Psoas muscle (tissue), 8 donors: ENCODE data around the gene SMARCD3. TPM values are rescaled to one million over a fixed set of nuclear protein-coding genes. Genes with fewer than 3 reads are reported as not detected.

ENCODE experiments used
- ATAC-seq, 4 donors: fragments of 200-7000 bp; cut with Tn5 transposase; one replicate each; pipeline ENCODE4 v1.9.1; 2020; ENCODE audit warnings: moderate library complexity in 3 of 4, mild to moderate bottlenecking in 2 of 4
- DNase-seq, 2 donors: peaks; one replicate each; pipeline ENCODE4 v3.0.0-alpha.2; 2020
- H3K27ac ChIP-seq: fragments of 200-600 bp; one replicate; pipeline ENCODE4 v1.8.0; 2022
- H3K27me3 ChIP-seq, 3 donors: fragments of 200-600 bp in 1 of 3; one replicate each; pipeline versions ENCODE4 v1.6.1 to v1.8.0; 2013 to 2022; ENCODE audit warnings: low read length in 2 of 3, mild to moderate bottlenecking in 2 of 3, moderate library complexity in 1 of 3; ENCODE audit not compliant: insufficient read depth in 3 of 3
- H3K36me3 ChIP-seq, 2 donors: fragments of 200-600 bp in 1 of 2; one replicate each; pipeline versions ENCODE4 v1.6.1 to v1.8.0; 2013 to 2022; ENCODE audit warnings: low read depth in 1 of 2, mild to moderate bottlenecking in 1 of 2, moderate library complexity in 1 of 2; ENCODE audit not compliant: insufficient read depth in 1 of 2
- H3K4me1 ChIP-seq: fragments of 200-600 bp; one replicate; pipeline ENCODE4 v1.8.0; 2022
- H3K4me3 ChIP-seq: fragments of 200-600 bp; one replicate; pipeline ENCODE4 v1.8.0; 2022; ENCODE audit warnings: mild to moderate bottlenecking
- H3K9me3 ChIP-seq: fragments of 200-600 bp; one replicate; pipeline ENCODE4 v1.8.0; 2022
- CTCF ChIP-seq: fragments of 200-600 bp; IDR thresholded peaks from one replicate; pipeline ENCODE4 v1.8.0; 2022; ENCODE audit warnings: antibody characterized with exemption
- WGBS, 3 donors: extraction: QIAGEN DNeasy Blood & Tissue Kit; methylation state at CpG; one replicate each; pipeline versions ENCODE4 v1.1.6 to v1.1.7; 2013; 5-methylcytosine and 5-hydroxymethylcytosine counted together
- intact Hi-C, 2 donors: fragments of 100-400 bp; cut with DNase I; formaldehyde crosslinking; loops; one replicate each; pipeline versions ENCODE4 v1.11.0 to v1.14.2; 2022
- long read RNA-seq, 2 donors: library from polyadenylated mRNA; unstranded; transcript quantifications; one replicate each; pipeline ENCODE4 v2.0.0, GENCODE V29; 2021
- polyA plus RNA-seq, 3 donors: library from polyadenylated mRNA; stranded (reverse); fragments of 200-250 nt; gene quantifications; one replicate each; pipeline ENCODE4 v1.2.3, GENCODE V29; 2013
- total RNA-seq, 4 donors: library from RNA; stranded (reverse); fragmentation: NEBNext Ultra II Directional in 2 of 4; extraction: Animal tissue kit (Norgen Biotek cat#: 25700) in 2 of 4; gene quantifications; one replicate each; pipeline versions ENCODE4 v1.2.1 to v1.2.4, GENCODE V29; 2021 to 2023
- donor health status: healthy with polysubstance abuse.
- donor health status: DM: no; HTN: no; CAD: no; lungs with moderate emphysema.
- donor health status: Bipolar disorder and iron deficiency.
- donor health status: healthy.
- donor health status: DM: yes; HTN: yes; CAD: no.
- donor health status: DM: no; HTN: no; CAD: no.
- donor health status: DM: no; HTN: no; CAD: no.
- donor health status: DM: yes; HTN: yes; CAD: no.

Gene SMARCD3
- 100 to 1,000 TPM in 3 of 4 donors, 10 to 100 TPM in 1; 92.5 to 138 (median 108) TPM for total RNA-seq
- 10 to 100 TPM; 38.3 to 75.8 (median 58.5) TPM for polyA plus RNA-seq
- long read RNA-seq, donor 1, transcript SMARCD3-201 (13 exons, 1,993 nt) = major isoform, 68 of 97 reads
- long read RNA-seq, donor 1, partial matches to known transcripts = 9 of 97 reads
- long read RNA-seq, donor 1, other reads (novel, unspliced or antisense) = 16 of 97 reads
- long read RNA-seq, donor 2, transcript SMARCD3-201 (13 exons, 1,993 nt) = major isoform, 109 of 147 reads
- long read RNA-seq, donor 2, partial matches to known transcripts = 12 of 147 reads
- long read RNA-seq, donor 2, other reads (novel, unspliced or antisense) = 24 of 147 reads

GRCh38 chr7:151248346-151249033 lies at the start of gene SMARCD3:
Gene SMARCD3, minus strand, starts transcription at chr7:151248694. Its CDS starts 132 bp downstream, at chr7:151248562.
- intact Hi-C loops = no loop called here
- no peaks in the 10 kb centered on the region for H3K27me3 ChIP-seq
- H3K36me3 ChIP-seq = peaks cover 0 to 6% of the 10 kb centered on the region in 2 donors
- no peak for TF ChIP-seq CTCF
- ATAC-seq (peak in 2 of 4 donors; percentile 27 to 30), DNase-seq (peak; percentile 69 to 83)
- peaks cover 59% of the 10 kb centered on the region for H3K4me1 ChIP-seq
- peak within 1 kb of the TSS; percentile 100 for H3K27ac ChIP-seq
- H3K4me3 ChIP-seq = peak within 1 kb of the TSS; percentile 88
- no peaks in the 10 kb centered on the region for H3K9me3 ChIP-seq
- WGBS, 3 donors = 0 to 1% (median 0%) methylated on average over 42 to 71 of the region's 71 CpGs

- H3K27ac ChIP-seq = no peak overlapping the region
- H3K4me3 ChIP-seq = no peak overlapping the region
- peaks cover 0 to 2% (median 0%) of the 10 kb centered on the region in 3 donors for H3K27me3 ChIP-seq
- H3K36me3 ChIP-seq = no peaks in the 10 kb centered on the region
- ATAC-seq (no peak), DNase-seq (no peak)
- intact Hi-C loops = no loop called here
- H3K9me3 ChIP-seq = peaks cover 4% of the 10 kb centered on the region
- 52 to 58% (median 52%) methylated on average over 3 of the region's 3 CpGs for WGBS, 3 donors
- no peak for TF ChIP-seq CTCF
- H3K4me1 ChIP-seq = no peaks in the 10 kb centered on the region
Observed at GRCh38 chr7:151296202-151296992, 47.9 kb upstream of the SMARCD3 start.

- Histone ChIP-seq H3K4me1 (no peaks in the 10 kb centered on the region), H3K27ac (no peak overlapping the region), H3K4me3 (no peak overlapping the region), H3K36me3 (no peaks in the 10 kb centered on the region), H3K27me3 (peaks cover 0 to 2% (median 0%) of the 10 kb centered on the region in 3 donors), H3K9me3 (peaks cover 4% of the 10 kb centered on the region)
- ATAC-seq (no peak), DNase-seq (no peak)
- 52 to 62% (median 54%) methylated on average over 3 of the region's 3 CpGs for WGBS, 3 donors
- intact Hi-C loops = no loop called here
- TF ChIP-seq CTCF = no peak
Observed at GRCh38 chr7:151292850-151293249, 44.4 kb upstream of the SMARCD3 start.

GRCh38 chr7:151291206-151291605 lies 42.7 kb upstream of the SMARCD3 start:
- Histone ChIP-seq H3K27me3 (peaks cover 0 to 2% (median 0%) of the 10 kb centered on the region in 3 donors), H3K4me3 (no peak overlapping the region), H3K9me3 (no peaks in the 10 kb centered on the region), H3K27ac (no peak overlapping the region), H3K36me3 (no peaks in the 10 kb centered on the region), H3K4me1 (no peaks in the 10 kb centered on the region)
- DNase-seq (no peak), ATAC-seq (no peak)
- intact Hi-C loops = no loop called here
- TF ChIP-seq CTCF = no peak
- WGBS, 3 donors = 59 to 71% (median 70%) methylated on average over 2 of the region's 2 CpGs
